Right atrium auricular region (tissue), 2 donors: ENCODE data around the gene WDR35. TPM values are rescaled to one million over a fixed set of nuclear protein-coding genes. Genes with fewer than 3 reads are reported as not detected.

Experiments used
- DNase-seq: peaks from one replicate; pipeline ENCODE4 v3.0.0-alpha.2; 2019; ENCODE audit warnings: low spot score
- H3K27ac ChIP-seq, 2 donors: fragments of 200-600 bp; sonication (generic); 1 replicate in 1 of 2; 2 replicates in 1 of 2; pipeline ENCODE4 v1.5.1; 2016 to 2019
- H3K27me3 ChIP-seq, 2 donors: fragments of 200-600 bp; sonication (generic); one replicate each; pipeline versions ENCODE4 v1.5.1 to v1.6.0; 2017 to 2019
- H3K36me3 ChIP-seq: fragments of 200-600 bp; sonication (generic); one replicate; pipeline ENCODE4 v1.5.1; 2016
- H3K4me1 ChIP-seq, 2 donors: fragments of 200-600 bp; sonication (generic); one replicate each; pipeline versions ENCODE4 v1.5.1 to v1.6.0; 2017 to 2019
- H3K4me3 ChIP-seq, 2 donors: fragments of 200-600 bp; sonication (generic); 1 replicate in 1 of 2; 2 replicates in 1 of 2; pipeline ENCODE4 v1.5.1; 2017 to 2019; ENCODE audit warnings: mild to moderate bottlenecking in 1 of 2, moderate library complexity in 1 of 2
- H3K9me3 ChIP-seq, 2 donors: fragments of 200-600 bp; sonication (generic); one replicate each; pipeline ENCODE4 v1.5.1; 2019
- total RNA-seq, 2 donors: library from RNA; depleted of rRNA; stranded (reverse); fragments of >200 nt; gene quantifications; one replicate each; pipeline ENCODE4 v1.1.0, GENCODE V29; 2016
- TF ChIP-seq, protein P1 (sequence below), 2 donors: fragments of 200-600 bp; sonication (generic); IDR thresholded peaks; one replicate each; pipeline ENCODE4 v1.5.1; 2019; ENCODE audit warnings: antibody characterized with exemption in 2 of 2

The WDR35 gene
- total RNA-seq, 2 donors from 2014 or later = 4.1 to 5.0 TPM

DNA sequence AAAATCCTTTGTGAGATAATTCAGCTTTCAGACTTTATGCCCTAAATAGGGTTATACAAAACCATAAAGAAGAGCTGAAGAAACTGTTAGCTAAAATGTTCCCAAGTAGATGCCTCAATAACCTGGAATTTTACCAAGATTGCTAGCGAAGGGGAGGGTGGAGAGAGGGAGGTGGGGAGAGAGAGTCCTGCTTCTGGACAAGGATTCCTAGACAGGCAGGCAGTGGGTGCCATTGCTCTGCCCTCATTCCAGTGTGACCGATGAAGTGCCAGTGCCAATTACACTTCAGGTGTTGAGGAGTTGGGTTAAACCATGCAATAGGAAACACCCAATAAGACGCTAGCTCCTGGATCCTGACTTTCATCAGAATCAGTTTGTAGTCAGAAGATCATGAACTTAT lies 43.4 kb upstream of the WDR35 start:
- Histone ChIP-seq H3K9me3 (peaks cover 0 to 7% of the 10 kb centered on the region in 2 donors), H3K27me3 (no peaks in the 10 kb centered on the region), H3K36me3 (peaks cover 80% of the 10 kb centered on the region), H3K4me3 (no peak overlapping the region), H3K4me1 (peaks cover 0 to 14% of the 10 kb centered on the region in 2 donors), H3K27ac (no peak overlapping the region)
- TF ChIP-seq, protein P1, sequence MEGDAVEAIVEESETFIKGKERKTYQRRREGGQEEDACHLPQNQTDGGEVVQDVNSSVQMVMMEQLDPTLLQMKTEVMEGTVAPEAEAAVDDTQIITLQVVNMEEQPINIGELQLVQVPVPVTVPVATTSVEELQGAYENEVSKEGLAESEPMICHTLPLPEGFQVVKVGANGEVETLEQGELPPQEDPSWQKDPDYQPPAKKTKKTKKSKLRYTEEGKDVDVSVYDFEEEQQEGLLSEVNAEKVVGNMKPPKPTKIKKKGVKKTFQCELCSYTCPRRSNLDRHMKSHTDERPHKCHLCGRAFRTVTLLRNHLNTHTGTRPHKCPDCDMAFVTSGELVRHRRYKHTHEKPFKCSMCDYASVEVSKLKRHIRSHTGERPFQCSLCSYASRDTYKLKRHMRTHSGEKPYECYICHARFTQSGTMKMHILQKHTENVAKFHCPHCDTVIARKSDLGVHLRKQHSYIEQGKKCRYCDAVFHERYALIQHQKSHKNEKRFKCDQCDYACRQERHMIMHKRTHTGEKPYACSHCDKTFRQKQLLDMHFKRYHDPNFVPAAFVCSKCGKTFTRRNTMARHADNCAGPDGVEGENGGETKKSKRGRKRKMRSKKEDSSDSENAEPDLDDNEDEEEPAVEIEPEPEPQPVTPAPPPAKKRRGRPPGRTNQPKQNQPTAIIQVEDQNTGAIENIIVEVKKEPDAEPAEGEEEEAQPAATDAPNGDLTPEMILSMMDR (IDR thresholded peaks at IDR 0.05) = no peak
- no peak for DNase-seq

DNA sequence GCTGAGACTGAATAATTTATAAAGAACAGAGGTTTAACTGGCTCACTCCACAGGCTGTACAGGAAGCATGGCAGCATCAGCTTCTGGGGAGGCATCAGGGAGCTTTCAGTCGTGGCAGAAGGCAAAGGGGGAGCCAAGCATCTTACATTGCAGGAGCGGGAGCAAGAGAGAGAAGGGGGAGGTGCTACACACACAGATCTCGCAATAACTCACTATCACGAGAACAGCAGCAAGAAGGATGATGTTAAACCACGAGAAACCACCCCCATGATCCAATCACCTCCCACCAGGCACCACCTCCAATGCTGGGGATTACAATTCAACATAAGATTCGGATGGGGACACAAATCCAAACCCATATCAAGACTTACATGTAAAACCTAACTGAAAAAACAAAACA lies 40.3 kb upstream of the WDR35 start:
- Histone ChIP-seq H3K36me3 (peaks cover 69% of the 10 kb centered on the region), H3K27me3 (no peaks in the 10 kb centered on the region), H3K9me3 (peaks cover 0 to 7% of the 10 kb centered on the region in 2 donors), H3K27ac (no peak overlapping the region), H3K4me1 (peaks cover 0 to 15% of the 10 kb centered on the region in 2 donors), H3K4me3 (no peak overlapping the region)
- TF ChIP-seq, protein P1 (IDR thresholded peaks at IDR 0.05) = no peak
- no peak for DNase-seq

GRCh38 chr2:20027705-20028434 lies 38.0 kb upstream of the WDR35 start:
- H3K9me3 ChIP-seq = peaks cover 0 to 7% of the 10 kb centered on the region in 2 donors
- H3K27me3 ChIP-seq = no peaks in the 10 kb centered on the region
- peaks cover 0 to 8% of the 10 kb centered on the region in 2 donors for H3K4me1 ChIP-seq
- peaks cover 45% of the 10 kb centered on the region for H3K36me3 ChIP-seq
- H3K4me3 ChIP-seq = no peak overlapping the region
- DNase-seq = no peak
- peak overlapping the region in 1 of 2 donors; percentile 78 for H3K27ac ChIP-seq
- TF ChIP-seq, protein P1 (IDR thresholded peaks at IDR 0.05) = no peak

GRCh38 chr2:20027260-20027677 lies 37.4 kb upstream of the WDR35 start:
- Histone ChIP-seq H3K36me3 (peaks cover 40% of the 10 kb centered on the region), H3K27me3 (no peaks in the 10 kb centered on the region), H3K9me3 (peaks cover 0 to 7% of the 10 kb centered on the region in 2 donors), H3K4me3 (no peak overlapping the region), H3K27ac (peak overlapping the region in 1 of 2 donors; percentile 78), H3K4me1 (peaks cover 0 to 8% of the 10 kb centered on the region in 2 donors)
- TF ChIP-seq, protein P1 (IDR thresholded peaks at IDR 0.05) = no peak
- no peak for DNase-seq

GRCh38 chr2:20025065-20025786 lies 35.3 kb upstream of the WDR35 start:
- Histone ChIP-seq H3K9me3 (peaks cover 0 to 7% of the 10 kb centered on the region in 2 donors), H3K4me1 (peaks cover 0 to 8% of the 10 kb centered on the region in 2 donors), H3K4me3 (no peak overlapping the region), H3K27ac (no peak overlapping the region), H3K27me3 (no peaks in the 10 kb centered on the region), H3K36me3 (peaks cover 22% of the 10 kb centered on the region)
- DNase-seq = no peak
- TF ChIP-seq, protein P1 (IDR thresholded peaks at IDR 0.05) = no peak
